DLD1 (cell line): ENCODE measurements around the gene RABL3.
"Not testable (repeated sequence)": the region's sequence is repeated elsewhere in the genome, so short reads cannot be mapped to it uniquely, and the experiment has no call there.

Experiments
- in situ Hi-C: cut with HindIII; loops from 2 replicates; pipeline ENCODE4 v1.10.0; 2017; ENCODE audit warnings: low sequenced_read_pairs

Gene RABL3

DNA sequence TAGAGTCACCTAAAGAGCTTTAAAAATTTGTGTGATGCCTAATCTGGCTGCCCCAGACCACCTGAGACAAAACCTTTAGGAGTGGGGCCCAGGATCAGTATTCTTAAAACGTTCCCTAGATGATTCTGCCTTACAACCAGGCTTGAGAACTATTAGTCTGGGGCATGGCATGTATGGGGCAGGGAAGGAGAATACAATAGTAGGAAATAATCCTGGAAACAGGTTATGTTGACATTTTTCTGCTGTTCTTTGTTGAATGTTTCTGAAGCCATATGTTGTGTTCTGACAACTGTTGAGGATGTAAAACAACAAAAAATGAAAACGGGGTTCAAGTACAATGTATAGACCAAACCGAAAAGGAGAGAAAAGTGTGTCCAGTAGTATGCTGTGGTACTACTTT is 3.1 kb upstream of the RABL3 start:
- in situ Hi-C loops = no loop called here

DNA sequence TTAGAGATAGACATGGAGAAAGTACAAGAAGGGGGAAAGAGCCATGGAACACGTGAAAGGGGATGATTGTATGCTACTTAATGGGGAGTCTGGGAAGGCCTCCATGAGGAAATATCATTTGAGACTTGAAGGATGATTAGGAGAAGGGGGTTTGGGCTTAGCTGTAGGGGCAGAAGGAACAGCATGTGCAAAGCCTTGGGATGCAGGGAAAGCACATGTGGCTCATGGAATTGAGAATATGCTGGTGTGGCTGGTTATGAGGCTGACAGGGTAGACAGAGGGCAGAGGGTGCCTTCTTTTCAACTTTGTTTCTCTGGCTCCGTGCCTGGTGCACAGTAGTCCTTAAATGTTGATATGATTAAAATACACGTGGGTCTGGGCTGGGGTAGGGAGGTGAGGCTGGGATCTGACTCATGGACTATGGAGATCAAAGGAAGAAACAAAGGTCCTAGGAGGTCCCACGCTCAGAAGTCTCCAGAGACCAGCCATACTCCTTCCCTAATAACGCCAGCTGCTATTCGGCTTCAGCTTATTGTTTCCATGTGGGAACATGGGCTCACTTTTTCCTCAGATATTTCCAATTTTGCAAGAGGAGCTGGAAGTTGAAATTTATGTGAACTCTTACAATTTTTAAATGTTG is 1.4 kb upstream of the RABL3 start:
- in situ Hi-C loops = no loop called here

DNA sequence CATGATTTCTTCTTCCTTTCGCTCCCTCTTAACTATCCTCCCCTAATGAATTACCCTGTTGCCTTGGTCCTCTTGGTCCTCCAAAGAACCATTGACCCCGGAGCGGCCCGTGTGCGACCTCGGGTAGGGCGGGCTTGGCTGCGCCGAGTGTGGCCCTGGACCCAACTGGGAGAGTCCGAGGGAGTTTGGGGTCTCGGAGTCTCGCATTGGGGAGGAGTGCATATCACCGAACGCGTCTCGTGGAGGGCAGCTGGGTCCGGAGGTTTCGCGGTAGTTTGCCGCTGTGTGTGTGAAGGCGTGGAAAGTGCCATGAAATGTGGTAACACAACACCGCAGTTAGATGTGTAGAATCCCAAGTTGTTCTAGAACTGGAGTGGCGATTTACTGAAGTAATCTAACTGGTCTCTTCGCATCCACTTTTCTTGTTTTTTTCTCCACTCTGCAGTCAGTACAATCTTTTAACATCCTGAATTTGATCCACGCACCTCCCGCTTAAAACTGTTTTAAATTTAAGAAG is 591 bp upstream of the RABL3 start:
- in situ Hi-C loops = no loop called here

DNA sequence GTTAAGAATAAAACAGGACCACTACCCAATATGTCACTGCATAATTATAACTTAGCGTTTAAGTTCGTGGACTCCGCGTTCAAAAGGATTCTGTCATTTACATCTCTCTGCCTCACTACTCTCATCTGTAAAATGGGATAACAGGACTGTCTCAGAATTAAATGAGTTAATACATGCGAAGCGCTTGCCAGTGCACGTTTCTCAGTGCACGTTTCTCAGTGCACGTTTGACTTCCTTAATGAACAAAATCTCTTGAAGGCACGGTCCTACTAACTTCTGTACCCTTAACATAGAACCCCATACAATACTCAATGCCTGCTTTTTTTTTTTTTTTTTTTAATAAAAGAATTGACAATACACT is 499 bp downstream of the RABL3 start:
- in situ Hi-C loops = no loop called here

DNA sequence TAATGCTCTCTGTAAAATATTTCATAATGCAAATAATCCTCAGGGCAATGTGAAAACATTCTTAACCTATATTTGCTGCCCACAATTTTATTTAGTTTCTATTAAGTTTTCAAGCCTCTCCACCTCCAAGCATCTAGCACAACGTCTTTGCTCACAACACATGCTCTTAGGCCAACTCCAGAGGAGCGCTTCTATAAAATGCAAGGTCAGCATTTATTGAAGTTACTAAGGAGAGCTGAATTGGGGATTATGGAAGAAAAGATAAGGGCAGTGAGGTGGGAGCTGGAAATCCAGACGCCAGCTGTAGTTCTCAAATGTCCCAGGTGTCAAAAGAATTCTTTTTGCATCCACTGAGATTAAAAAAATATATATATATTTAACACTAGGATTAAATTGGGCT is 996 bp downstream of the RABL3 start:
- in situ Hi-C loops = no loop called here

DNA sequence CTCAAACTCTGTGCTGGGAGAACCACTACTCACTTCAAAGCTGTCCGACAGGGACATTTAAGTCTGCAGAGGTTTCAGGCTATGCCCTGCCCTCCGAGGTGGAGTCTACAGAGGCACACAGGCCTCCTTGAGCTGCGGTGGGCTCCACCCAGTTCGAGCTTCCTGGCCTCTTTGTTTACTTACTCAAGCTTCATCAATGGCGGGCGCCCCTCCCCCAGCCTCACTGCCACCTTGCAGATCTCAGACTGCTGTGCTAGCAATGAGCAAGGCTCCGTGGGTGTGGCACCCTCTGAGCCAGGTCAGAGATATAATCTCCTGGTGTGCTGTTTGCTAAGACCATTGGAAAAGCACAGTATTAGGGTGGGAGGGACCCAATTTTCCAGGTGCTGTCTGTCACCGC is 4.3 kb downstream of the RABL3 start:
- in situ Hi-C loops = not testable (repeated sequence)

DNA sequence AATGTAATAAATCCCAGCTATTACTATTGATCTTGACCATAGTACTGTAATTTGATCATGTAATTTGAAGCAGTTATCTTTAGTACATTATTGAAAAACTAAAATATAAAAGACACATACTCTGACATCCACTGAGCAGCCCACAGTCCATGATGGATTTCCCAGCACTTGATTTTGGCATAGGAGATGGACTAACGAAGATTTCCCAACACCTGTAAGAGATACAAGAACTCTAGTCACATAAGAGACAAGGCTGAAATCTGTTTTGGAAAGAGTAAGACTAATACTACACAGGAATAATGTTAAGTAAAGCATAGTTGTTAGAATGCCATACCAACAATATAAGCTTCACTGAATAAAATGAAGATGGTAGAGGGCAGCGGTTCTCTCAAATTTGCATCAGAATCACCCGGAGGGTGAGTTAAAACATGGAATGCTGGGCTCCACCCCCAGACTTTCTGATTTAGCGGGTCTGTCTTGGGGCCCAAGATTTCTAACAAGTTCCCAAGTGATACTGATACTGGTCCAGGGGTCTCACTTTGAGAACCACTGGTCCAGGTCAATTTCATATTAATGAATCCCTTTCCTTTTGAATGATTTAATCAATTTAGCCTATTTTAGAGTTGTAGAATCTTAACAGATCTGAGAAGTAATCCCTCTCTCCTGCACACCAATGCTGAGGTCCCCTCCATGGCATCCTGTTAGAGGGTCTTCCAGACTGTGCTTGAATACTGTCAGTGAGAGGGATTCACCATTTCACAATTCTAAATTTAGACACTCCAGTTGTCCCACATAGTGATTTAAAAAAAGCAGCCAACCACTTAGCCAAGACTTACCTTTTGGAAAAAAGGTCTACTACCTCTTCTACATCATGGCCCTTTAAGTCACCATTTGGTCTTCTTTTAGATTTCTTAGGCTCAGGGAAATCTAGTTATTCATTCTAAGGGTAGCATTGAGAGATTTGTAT is 11.5 kb downstream of the RABL3 start:
- in situ Hi-C loops = no loop called here

DNA sequence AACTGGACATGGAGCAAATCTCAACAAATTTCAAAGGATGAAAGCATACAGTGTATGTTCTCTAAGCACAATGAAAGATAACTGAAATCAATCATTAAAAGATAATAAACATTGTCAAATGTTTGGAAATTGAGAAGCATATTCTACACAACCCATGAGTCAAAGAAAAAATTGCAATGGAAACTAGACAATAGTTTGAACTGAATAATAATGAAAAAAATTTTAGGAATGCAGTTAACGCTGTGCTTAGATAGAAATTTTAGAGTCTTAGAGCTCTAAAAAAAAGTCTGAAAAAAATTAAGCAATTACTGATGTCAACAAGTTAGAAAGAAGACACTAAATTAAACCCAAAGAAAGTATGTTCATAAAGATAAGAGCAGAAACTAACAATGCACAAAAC is 15.5 kb downstream of the RABL3 start:
- in situ Hi-C loops = no loop called here

DNA sequence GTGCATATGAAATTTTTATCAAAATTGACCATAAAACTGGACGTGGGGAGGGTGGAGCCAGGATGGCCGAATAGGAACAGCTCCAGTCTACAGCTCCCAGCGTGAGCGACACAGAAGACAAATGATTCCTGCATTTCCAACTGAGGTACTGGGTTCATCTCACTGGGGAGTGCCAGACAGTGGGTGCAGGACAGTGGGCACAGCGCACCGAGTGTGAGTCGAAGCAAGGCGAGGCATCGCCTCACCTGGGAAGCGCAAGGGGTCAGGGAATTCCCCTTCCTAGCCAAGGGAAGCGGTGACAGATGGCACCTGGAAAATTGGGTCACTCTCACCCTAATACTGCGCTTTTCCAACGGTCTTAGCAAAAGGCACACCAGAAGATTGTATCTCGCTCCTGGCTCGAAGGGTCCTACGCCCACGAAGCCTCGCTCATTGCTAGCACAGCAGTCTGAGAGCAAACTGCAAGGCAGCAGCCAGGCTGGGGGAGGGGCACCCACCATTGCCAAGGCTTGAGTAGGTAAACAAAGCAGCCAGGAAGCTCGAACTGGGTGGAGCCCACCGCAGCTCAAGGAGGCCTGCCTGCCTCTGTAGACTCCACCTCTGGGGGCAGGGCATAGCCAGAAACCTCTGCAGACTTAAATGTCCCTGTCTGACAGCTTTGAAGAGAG is 23.0 kb downstream of the RABL3 start:
- in situ Hi-C loops = not testable (repeated sequence)

DNA sequence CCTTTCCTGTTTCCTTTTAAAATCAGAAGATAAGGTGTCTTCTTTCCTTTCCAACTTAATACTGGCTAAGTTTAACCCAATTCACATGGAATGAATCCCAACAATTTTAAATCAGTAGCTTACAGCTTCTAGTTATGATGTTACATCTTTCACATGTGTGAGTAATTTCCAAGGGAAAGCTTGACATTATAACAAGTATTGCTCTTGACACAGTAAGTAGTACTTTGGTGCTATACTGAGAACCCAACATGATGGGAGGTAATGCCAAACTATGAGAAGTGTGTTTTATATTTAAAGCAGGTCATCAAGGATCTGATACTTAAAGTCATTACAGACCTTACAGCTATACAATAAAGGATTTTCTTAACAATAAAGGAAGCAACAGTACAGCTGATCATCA is 29.1 kb downstream of the RABL3 start:
- in situ Hi-C loops = no loop called here

DNA sequence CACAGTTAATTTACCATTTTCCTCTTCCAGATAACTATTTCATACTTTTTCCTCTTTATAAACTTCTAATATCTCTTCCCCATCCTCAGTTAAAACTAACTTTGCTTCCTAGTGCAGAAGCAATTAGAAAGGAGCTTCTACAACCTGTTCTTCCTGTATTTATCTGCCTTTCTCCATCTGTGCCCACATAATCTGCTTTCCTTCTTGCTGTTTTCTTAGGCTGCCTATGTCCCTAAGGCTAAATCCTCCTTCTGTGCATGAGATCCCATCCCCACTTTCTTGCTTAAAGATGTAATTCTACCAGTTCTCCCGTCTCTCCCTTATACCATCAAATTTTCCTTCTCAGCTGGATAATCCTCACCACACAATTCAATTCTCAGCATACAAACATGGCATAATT is 31.9 kb downstream of the RABL3 start:
- in situ Hi-C loops = no loop called here

DNA sequence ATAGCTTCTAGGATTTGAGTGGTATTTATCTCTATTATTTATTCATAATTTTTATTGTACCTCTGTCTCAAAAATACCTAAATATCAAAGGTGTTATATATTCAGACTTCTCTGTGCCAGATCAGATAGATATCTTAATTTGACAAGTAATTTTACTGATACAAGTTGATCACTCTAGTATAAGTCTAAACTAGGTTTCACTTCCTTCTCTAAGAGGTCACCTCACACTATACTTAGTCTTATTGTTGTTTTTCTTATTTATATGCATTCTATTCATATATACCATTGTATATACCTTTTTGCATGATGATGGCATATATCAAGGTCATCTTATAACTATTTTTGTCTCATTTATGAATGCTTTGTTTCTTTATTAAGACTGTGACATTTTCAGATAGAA is 33.9 kb downstream of the RABL3 start:
- in situ Hi-C loops = no loop called here

DNA sequence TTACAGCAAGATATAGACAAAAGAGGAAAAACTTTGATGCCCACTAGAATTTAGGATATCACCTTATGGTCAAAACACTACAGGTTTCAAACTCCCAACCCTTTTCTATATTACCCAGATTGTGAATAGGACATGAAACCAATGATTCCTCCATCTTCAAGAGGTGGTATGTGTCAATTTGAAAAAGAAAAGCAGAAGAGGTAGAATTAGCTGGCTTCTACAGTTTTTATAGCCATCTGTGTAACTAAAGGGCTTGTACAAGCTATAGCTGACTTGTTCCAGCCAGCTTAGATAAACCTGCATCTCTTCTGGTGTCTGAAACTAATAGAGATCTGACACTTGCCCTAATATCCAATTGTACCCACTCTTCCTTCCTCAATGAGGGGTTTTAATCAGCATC is 35.4 kb downstream of the RABL3 start:
- in situ Hi-C loops = no loop called here

DNA sequence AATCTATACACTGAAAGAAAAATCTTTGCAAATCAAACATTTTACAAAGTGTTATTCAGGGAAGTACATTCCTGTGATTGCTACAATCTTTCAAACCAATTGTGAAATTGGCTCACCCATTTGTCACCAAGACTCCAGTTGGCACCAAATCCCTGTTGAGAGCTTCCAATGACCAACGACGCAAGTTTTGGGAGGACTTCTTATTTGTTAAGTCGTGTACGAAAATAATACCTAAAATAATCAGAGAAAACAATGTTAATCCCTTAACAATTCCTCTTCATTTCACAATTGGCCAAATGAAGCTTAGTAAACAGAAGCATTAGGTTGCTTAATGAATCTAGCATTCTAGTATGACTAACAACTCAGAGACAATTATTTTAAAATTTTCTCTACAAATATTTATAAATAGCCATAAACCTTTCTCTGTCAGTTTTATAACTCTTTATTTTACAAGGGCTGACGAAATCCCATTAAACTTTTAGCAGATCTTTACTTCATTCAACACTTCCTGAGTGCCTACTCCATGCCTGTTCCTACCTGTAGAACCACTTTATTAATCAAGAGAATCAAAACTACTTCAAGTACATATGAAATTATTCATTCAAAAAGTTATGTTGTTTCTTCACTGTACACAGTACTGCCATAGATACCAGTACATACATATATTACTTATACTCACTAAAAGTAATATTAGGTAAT is 36.3 kb downstream of the RABL3 start:
- in situ Hi-C loops = no loop called here

DNA sequence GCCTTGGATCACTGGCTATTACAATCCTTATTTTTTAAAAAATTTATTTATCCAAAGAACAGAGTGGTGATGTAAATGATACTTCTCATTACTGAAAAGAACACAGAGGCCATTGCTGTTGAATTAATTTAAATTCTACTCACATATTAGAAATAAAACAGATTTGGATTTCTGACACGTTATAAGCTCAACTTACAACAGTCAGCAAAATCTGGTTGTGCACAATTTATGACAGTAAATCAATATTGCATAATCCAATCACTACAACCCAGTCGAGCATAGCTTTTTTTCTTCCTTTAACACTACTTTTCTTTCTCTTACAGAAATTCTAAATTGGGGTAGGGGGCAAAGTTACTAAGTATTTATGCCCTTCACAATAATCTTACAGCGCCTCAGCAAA is 43.0 kb downstream of the RABL3 start:
- in situ Hi-C loops = no loop called here

DNA sequence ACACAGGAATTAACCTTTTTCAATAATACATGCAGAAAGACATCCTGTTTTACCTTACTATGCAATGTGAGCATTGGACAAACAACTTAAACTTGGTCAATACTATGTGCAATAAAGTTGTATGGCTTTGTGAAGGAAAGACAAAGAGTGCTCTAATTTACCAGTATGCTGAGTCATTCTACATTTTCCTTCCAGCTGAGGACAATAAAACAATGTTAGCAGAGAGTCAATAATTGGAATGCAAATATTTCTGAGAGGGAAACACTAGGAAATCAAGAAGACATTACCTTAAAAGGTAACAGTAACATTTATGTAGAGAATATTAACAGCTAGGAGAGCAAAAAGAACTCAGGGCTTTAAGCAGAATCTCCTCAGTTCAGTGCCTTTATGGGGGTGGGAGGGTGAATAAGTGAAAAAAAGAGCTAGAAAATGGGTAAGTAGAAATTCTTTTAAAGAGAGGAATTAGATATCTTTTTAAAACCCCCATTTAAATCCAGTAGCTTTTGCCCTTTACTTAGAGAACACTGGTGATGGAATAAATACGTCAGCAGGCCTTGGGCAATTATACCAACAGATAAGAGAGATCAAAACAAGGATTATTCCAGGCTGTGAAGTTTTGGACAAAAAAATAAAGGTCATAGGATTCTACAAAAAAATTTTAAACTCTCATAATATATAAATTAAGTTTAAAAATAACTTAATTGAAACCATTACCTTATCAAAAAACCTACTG is 48.7 kb downstream of the RABL3 start:
- in situ Hi-C loops = no loop called here

DNA sequence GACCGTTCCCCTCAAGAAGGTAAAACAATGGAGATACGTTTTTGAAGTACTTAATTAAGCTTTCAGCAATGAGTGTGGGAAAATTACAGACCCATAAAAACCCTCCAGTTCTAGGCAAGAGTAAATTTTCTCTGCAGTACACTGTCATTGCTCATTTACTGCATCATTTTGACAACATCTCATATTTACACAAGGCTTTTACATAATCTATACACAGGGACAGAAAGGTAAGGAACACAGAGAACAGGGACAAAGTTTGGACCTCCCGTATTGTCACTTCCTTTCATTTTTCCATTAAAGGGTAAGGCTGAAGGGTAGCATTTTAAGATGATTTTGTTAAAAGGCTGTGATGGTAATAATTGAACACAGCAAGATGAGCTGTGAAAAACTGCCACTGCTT is 52.9 kb downstream of the RABL3 start:
- in situ Hi-C loops = no loop called here

DNA sequence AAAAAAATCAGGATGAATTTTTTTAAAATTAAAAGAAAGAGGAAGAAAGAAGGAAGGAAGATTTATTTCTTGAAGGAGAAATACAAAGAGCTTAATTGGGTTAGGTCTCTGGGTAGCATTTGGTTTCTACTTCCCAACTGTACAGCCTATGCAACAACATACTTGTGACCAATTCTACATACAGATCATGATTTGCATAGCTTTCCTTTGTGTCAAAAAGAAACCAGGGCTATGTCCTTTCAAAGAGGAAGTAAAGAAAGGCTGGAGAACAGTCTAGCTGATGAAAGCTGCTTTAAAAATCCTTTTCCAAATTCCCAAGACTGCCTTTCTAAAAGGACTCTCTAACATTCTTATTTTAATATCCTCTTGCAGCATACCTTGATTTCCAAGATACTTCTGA is 54.2 kb downstream of the RABL3 start:
- in situ Hi-C loops = no loop called here

DNA sequence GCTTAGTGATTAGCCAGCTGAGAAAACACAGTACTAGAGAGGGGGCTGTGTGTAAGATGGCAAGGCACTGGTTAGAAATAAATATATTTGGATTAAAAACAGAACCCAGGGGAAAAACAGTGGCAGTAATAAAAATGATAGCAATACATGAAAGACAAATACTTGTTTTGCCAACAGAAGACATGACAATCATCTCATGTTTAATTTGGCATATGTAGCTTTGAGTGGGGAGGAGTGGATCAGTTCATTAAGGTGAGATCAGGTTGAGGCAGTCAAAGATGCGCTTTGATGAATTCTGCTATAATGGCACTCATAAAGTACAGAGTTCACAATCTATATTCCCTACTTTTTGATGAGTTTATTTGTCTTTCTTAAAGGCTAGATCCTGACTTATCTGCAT is 56.9 kb downstream of the RABL3 start:
- in situ Hi-C loops = no loop called here

DNA sequence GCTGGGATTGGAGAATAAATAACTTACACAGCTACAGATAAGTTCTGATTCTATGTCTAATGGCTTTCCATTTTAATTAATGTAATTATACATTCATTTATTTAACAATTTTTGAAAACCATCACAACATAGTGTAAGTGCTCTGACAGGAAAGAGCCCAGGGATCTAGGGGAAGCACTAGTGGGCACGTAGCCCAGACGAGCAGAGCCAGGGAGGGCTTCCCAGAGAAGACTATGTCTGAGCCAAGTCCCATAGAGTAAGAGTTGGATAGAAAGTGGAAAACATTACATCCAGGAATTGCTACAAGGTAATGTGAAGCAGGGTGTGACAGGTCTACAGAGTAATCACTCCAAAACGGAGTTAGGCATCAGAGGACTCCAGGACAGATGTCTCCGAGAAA is 57.4 kb downstream of the RABL3 start:
- in situ Hi-C loops = no loop called here
